Upper lobe of left lung (tissue), 4 donors: ENCODE measurements around the gene SETD5.

Experiments used
- POLR2AphosphoS5 ChIP-seq, 2 donors: sonication (generic); formaldehyde crosslinking; IDR thresholded peaks; one replicate each; pipeline ENCODE4 v1.5.1; 2017; ENCODE audit warnings: antibody characterized with exemption in 2 of 2
- TF ChIP-seq, protein P1 (sequence below), 6 experiments: fragments of 450-650 bp in 4 of 6; fragments of 200-600 bp in 2 of 6; sonication (generic) in 2 of 6; IDR thresholded peaks; one replicate each; pipeline ENCODE4 v1.5.1; 2016 to 2019; ENCODE audit warnings: antibody characterized with exemption in 6 of 6

DNA sequence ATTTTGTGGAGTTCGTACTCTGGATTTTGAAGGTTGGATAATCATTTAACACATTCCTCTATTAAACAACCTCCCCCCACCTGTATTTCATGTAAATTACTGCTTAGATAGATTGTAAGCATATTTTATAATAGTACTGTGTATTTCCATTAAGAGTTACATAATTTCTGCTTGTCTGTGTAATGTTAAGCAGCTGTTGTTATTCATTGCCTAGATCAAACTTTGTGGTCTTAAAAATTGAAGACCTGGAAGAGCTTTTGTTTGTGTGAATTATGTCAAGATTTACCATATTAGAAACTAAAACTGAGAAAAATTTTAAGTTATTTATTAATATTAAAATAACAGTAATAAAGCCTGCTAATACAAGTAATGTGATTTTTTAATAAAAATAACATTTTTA is 11.1 kb downstream of the SETD5 start:
- TF ChIP-seq, protein P1, sequence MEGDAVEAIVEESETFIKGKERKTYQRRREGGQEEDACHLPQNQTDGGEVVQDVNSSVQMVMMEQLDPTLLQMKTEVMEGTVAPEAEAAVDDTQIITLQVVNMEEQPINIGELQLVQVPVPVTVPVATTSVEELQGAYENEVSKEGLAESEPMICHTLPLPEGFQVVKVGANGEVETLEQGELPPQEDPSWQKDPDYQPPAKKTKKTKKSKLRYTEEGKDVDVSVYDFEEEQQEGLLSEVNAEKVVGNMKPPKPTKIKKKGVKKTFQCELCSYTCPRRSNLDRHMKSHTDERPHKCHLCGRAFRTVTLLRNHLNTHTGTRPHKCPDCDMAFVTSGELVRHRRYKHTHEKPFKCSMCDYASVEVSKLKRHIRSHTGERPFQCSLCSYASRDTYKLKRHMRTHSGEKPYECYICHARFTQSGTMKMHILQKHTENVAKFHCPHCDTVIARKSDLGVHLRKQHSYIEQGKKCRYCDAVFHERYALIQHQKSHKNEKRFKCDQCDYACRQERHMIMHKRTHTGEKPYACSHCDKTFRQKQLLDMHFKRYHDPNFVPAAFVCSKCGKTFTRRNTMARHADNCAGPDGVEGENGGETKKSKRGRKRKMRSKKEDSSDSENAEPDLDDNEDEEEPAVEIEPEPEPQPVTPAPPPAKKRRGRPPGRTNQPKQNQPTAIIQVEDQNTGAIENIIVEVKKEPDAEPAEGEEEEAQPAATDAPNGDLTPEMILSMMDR (IDR thresholded peaks at IDR 0.05): no peak
- TF ChIP-seq POLR2AphosphoS5 (IDR thresholded peaks at IDR 0.05): no peak
